ENCODE measurements around the gene ARL5B. TPM values are rescaled to one million over a fixed set of nuclear protein-coding genes. Genes with fewer than 3 reads are reported as not detected.
A peak's percentile ranks its signal among the peaks of the same experiment; 100 is the strongest.

The ARL5B gene
- total and polyA plus RNA-seq, 8 donors: 2.1 to 10.0 (median 6.2) TPM

- no peak for TF ChIP-seq CTCF (IDR thresholded peaks at IDR 0.05)
- peaks cover 0 to 5% (median 5%) of the 10 kb centered on the region in 3 donors for H3K36me3 ChIP-seq
- FAIRE-seq: no peak
- no peak for DNase-seq
- no peak overlapping the region for H3K27ac ChIP-seq
- H3K4me3 ChIP-seq: no peak overlapping the region
- ATAC-seq: no peak
- H3K4me1 ChIP-seq: peaks cover 4 to 58% (median 52%) of the 10 kb centered on the region in 3 donors
- WGBS, 2 donors: 77 to 84% methylated on average over 2 of the region's 2 CpGs
- H3K27me3 ChIP-seq: no peaks in the 10 kb centered on the region
- intact Hi-C loops (cut with DNase I): no loop called here
- no peaks in the 10 kb centered on the region for H3K9me3 ChIP-seq
Measured at GRCh38 chr10:18664841-18665478, 5.7 kb downstream of the ARL5B start.

DNA sequence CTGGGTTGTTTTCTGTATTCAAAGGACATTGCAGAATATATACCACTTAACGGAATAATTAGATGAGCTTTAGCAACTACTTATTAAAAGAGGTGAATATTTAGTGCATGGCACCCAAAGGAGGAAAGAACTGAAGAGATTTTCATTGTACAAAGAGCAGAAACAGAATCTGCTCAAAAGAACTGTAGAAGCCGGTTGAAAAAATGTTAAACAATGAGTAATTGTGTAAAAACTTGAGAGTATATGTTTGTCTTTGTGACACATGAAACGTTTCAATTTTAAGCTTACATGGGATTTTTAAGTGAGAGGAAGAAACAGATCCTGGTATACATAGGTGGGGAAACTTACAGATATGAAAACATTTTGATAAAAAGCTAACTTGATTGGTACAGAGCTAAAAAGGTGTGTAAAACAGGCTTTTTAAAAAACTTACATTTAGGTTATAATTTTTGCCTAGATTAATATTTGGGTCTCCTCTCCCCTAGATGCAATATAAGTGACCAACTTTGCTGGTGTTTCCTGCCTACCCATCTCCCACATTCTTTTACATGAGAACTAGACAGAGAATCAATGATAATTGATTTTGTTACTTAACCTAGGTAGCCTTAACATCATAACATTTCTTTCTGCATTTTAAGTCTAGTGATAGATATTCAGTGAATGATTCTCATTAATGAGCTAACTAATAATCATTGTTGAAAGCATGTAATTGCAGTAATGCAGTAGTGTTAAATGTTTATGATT, 6.8 kb downstream of the ARL5B start:
- H3K36me3 ChIP-seq: peaks cover 0 to 11% (median 9%) of the 10 kb centered on the region in 3 donors
- WGBS, 2 donors: 37 to 44% methylated on average over 3 of the region's 3 CpGs
- H3K27me3 ChIP-seq: no peaks in the 10 kb centered on the region
- FAIRE-seq (no peak), ATAC-seq (no peak), DNase-seq (no peak)
- H3K4me3 ChIP-seq: no peak overlapping the region
- peaks cover 4 to 52% (median 47%) of the 10 kb centered on the region in 3 donors for H3K4me1 ChIP-seq
- no peaks in the 10 kb centered on the region for H3K9me3 ChIP-seq
- intact Hi-C loops (cut with DNase I): no loop called here
- TF ChIP-seq CTCF (IDR thresholded peaks at IDR 0.05): no peak
- no peak overlapping the region for H3K27ac ChIP-seq

DNA sequence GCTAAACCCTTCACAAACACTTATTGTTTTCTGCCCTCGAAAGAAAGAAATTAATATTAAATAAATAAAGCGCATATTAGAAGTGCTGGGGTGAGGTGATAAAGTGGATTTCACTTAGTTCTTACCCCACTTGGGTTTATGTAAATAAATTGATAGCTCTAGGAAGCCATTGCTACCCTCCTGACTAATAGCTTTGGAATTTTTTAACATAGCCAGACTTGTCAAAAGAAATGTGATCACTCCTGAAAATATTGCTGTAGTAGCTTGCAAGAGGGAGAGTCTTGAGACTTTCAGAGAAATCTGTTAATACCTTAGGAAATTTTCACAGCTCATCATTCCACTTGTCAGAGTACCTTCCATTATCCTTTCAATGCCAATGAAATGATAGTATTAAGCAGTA, 7.6 kb downstream of the ARL5B start:
- ATAC-seq: peak; percentile 22 to 60 (median 38)
- no peak for FAIRE-seq
- Histone ChIP-seq H3K27ac (no peak overlapping the region), H3K4me3 (no peak overlapping the region), H3K27me3 (no peaks in the 10 kb centered on the region), H3K4me1 (peaks cover 4 to 45% (median 45%) of the 10 kb centered on the region in 3 donors), H3K9me3 (no peaks in the 10 kb centered on the region), H3K36me3 (peaks cover 0 to 11% (median 10%) of the 10 kb centered on the region in 3 donors)
- TF ChIP-seq CTCF (IDR thresholded peaks at IDR 0.05): no peak
- intact Hi-C loops (cut with DNase I): no loop called here
- 38 to 42% methylated on average over 2 of the region's 2 CpGs for WGBS, 2 donors
- no peak for DNase-seq

DNA sequence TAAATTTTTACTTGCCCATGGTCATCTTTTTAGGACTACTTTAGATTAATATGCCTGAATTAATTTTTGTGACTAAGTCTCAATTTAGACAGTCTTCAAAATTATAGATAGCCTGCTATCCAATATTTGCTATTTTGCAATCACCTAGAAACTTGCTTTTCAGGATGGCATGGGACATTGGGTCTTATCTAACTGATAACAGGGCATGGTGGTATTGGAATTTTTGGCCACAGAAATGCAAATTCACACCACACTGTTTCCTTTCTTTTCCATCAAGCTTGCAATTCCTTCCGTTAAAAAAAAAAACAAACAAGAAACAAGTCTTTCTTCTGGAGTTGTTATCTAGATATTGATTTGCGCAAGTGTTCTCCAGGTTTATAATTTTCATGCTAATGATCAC, 8.8 kb downstream of the ARL5B start:
- WGBS, 2 donors: 32 to 33% methylated on average over 2 of the region's 2 CpGs
- H3K27ac ChIP-seq: no peak overlapping the region
- ATAC-seq: peak in 2 of 4 donors; percentile 16 to 39
- FAIRE-seq: no peak
- H3K4me3 ChIP-seq: no peak overlapping the region
- peaks cover 4 to 38% (median 34%) of the 10 kb centered on the region in 3 donors for H3K4me1 ChIP-seq
- no peak for TF ChIP-seq CTCF (IDR thresholded peaks at IDR 0.05)
- no peaks in the 10 kb centered on the region for H3K9me3 ChIP-seq
- no peak for DNase-seq
- intact Hi-C loops (cut with DNase I): no loop called here
- no peaks in the 10 kb centered on the region for H3K27me3 ChIP-seq
- peaks cover 0 to 11% (median 10%) of the 10 kb centered on the region in 3 donors for H3K36me3 ChIP-seq
